LoVo (cell line): ENCODE data around the gene ARHGEF26.

Experiments used
- DNase-seq: peaks from one replicate; pipeline ENCODE4 v3.0.0-alpha.2; 2016; ENCODE audit warnings: low spot score

The ARHGEF26 gene

DNA sequence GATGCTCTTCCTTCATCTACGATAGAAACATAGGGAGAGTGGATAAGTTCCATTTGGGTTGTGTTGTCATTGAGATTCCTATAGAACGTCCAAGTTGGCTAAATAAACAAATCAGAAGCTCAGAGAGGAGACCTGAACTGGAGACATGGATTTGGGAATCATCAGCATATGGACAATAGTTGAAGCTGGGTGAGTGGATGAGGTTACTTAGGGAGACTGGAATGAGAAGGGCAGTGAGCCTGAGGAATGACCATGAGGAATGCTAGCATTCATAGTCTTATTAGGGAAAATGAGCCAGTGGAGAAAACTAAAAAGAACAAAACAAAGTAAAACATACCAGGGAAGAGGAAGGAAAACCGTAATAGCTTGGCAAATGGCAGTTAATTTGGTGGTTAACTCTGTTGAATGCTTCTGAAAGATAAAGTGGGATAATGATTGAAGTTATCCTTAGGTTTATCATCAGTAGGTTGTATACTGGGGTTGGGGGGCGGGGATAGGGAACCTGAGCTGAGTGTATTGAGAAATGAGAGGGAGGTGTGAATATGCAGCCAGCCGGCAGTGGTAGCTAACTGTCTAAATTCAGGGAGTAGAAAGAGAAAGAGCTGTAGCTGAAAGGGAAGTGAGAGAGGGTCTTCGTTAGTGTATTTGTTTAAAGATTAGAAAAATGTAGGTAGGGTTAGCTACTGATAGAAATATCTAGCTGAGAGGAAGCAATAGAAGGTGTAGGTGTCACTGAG lies 74.6 kb downstream of the ARHGEF26 start:
- DNase-seq, result no peak

DNA sequence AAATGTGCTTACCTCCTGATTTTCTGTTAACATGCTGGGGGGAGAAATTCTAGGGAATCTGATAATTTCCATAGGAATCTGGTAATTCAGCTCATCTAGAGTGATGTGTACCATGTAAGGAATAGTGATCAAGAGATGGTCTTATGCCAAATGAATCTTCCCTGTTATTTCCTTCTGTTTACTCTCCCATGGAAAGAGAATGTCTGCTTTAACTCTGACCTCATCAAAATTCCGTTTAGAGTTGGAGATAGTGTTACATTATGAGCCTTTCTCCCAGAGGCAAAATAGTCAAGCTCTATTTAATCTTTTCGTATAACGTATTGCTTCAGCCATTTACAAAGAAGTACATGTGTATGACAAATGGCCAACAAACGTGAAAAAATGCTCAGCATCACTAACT lies 76.6 kb downstream of the ARHGEF26 start:
- no peak for DNase-seq

DNA sequence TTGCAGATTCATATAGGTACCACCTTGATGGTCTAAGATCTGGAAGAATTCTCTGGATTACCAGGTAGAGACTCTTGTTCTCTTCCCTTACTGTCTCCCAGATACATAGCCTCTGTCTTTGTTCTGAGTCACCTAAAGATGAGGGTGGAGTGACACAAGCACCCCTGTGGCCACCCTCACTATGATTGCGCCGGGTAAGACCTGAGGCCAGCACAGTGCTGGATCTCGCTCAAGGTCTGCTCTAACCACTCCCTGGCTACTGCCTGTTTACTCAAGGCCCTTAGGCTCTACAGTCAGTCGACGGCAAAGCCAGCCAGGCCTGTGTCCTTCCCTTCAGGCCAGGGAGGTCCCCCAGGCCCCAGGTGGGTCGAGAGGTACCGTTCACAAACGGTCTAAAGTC lies 88.3 kb downstream of the ARHGEF26 start:
- DNase-seq, result no peak

DNA sequence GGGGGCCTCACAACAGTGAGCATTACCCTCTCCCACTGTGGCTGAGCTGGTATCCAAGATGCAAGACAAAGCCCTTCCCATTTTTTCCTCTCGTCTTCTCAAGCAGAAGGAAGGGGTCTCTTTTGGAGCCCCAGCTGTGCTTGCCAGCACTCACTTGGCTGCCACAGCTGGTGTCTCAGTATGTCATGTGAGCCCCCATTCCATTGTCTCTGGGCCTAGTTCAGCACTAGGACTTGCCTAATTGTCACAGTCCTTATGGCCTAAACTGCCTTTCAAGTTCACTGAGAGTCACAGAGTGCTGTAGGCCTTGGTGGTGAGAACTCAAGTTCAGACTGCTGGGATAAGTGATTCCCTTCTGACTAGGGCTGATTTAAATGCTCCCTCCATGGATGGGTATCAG lies 89.8 kb downstream of the ARHGEF26 start:
- no peak for DNase-seq

DNA sequence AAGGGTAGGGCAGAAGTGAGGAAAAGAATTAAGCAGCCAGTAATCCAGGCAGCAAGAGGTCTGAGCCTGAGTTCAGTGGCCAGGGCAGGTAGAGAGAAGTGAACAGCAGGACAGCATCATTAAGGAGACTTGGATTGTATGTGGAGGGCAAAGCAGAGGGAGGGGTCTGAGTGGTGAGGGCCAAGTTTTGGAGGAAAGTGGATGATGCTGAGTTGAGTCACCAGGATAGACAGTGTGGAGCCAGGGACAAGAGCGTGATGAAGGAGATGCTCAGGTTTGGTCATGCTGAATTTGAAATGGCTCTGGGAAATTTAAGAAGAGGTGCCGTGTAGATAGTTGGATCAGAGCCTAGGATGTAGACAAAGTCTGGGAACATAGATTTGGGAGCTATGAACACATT lies 93.1 kb downstream of the ARHGEF26 start:
- no peak for DNase-seq

DNA sequence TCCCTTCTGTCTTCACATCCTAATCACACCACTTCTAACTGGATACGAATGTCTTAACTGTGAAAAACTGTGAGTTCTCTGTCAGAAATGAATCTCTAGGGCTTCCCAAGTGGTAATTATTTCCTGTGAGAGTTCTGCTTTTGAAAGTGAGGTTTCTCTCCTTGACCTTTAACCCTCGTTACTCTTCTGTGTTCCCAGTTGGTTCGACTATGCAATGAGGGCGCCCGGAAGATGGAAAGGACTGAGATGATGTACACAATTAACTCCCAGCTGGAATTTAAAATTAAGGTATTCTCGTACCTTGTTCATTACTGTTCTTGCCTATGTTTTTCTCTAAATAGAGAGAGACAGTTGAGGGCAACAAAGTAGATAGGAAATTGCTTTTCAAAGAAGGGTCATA lies 96.5 kb downstream of the ARHGEF26 start:
- DNase-seq, result no peak

DNA sequence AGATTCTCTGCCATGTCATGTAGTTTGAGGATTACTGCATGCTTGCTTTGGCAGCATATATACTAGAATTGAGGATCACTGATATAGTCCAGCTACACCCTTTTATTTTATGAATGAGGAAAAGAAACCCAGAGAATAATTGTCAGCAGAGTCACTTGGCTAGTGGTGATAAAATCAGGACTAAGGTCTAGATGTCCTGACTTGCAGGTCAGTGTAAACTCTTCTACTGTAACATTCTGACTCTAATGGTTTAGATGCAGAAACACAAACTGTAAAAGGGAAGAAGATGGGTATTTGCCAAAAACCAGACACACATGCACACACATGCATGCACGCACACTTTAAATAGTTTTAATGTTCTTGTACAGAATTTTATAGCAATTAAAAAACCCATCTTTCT lies 97.5 kb downstream of the ARHGEF26 start:
- no peak for DNase-seq

DNA sequence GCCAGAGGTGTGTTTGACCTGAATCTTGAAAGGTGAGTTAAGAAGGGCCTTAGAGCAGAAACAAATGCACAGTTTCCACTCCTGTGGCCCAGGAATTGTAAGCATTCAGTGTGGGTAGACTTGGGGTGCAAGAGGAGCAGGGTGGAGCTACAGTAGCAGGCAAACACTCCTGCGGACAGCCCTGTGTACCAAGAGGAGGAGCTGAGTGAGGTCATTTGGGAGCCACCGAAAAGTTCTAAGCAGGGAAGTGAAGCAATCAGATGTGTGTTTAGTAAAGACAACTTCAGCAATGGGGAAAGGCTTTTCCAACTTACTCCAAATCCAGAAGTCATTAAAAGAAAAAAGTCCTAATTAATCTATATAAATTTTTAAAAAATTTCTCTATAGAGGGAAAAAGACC lies 99.3 kb downstream of the ARHGEF26 start:
- DNase-seq, result no peak

DNA sequence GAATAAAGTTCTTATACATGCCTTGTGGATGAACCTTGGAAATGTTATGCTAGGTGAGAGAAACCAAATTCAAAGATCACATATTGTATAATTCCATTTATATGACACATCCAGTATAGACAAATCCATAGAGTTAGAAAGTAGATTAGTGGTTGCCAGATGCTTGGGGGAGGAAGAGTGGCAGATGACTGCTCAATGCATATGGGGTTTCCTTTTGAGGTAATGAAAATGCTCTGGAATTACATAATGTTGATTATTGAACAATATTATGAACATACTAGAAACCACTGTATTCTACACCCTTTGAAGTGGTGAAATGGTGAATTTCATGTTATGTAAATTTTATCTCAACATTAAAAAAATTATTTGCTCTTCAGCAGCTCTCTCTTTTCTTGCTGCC lies 102.3 kb downstream of the ARHGEF26 start:
- no peak for DNase-seq

DNA sequence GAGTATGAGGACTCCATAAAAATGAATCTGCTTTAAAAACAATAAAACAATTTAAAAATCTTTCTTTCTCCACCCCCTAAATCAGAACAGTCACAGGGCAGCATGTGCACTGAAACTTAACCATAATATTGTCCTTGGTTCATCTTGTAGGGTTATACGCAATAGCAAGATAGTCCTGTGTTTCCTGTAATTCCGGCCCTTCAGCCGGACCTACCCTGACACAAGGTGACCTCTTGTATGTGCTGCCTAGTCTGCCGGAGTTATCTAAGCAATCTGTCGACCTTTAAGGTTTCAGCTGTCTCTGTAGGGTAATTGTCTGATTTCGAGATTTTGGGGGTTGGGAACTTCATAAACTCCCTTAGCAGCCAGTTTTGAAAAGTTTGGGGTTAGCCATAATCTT lies 103.2 kb downstream of the ARHGEF26 start:
- DNase-seq, result no peak

DNA sequence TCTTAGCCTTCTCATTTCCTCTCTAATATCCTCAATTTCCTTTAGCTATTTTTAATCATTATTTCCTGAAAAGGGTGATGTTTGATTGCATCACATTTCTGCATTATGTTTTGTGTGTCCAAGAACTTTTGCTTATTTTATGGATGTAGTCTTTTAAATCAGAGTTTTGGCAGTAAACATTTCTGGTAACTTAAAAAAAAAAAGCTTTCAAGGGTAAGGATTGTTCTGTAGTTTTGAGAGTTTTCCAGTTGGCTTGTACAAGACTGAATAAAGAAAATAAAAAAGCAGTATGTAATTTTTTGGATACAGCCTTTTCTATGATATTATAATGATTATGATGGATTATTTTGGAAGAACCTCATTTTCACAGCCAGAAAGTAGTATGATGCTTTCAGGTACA lies 103.7 kb downstream of the ARHGEF26 start:
- DNase-seq, result no peak

DNA sequence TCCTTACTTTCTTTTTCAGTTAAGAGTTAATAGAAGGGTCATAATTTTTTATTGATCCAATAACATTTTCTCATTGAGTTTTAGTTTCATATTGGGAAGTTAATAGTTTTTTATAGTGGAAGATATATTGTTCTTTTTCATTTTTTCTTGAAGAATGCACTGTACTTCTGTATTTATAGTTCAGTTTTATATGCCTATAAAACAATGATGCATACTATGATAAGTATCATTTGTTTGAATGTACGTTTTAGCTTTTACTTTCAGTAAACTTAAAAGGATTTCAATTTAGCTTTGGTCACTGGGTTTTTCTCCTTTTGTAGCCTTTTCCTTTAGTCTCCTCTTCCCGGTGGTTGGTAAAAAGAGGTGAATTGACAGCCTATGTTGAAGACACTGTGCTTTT lies 104.3 kb downstream of the ARHGEF26 start:
- DNase-seq, result no peak

DNA sequence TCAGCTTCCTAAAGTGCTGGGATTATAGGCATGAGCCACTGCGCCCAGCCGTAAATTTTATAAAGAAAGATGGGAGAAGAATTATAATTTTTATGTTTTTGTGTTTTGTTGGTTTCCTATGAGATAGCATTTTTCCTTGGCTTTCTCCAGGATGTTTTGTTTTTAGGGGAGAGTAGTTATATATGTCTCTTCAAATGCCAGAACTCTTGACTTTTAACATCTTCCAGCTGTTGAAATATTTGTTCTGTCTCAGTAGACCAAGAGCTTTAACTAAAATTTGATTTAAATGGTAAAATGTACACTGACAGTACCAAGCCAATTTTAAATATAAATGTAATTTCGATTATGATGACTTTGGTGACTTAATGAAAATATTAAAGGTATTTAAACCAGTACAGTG lies 106.3 kb downstream of the ARHGEF26 start:
- DNase-seq, result no peak

DNA sequence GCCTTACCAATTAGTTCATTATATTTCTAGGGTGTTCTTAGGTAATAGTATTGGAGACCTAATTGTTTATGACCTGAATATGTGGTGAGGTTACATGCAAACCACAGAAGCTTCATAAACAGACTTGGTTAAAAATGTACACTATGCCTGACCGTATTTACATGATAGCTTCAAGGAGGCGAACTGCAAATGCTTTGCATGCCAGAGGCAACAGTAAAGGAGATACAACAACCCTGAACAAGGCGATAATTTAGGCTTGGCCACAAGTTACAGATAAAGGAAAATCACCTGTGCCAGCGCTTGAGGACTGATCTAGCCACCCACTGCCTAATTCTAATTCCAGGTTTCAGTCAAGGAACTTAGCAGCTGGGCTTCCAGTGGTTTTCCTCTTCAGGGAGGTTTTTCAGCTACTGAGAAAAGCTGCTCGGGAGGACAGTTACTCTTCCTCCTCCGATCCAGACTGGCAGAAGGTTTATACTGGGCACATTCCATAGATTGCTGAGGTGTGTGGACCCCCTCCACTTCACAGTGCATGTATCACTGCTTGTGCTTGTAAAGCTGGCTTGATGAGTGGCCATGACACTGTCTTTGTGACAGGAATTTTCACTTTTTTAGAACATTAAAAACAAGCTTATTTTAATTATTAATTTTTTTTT lies 107.5 kb downstream of the ARHGEF26 start:
- no peak for DNase-seq

DNA sequence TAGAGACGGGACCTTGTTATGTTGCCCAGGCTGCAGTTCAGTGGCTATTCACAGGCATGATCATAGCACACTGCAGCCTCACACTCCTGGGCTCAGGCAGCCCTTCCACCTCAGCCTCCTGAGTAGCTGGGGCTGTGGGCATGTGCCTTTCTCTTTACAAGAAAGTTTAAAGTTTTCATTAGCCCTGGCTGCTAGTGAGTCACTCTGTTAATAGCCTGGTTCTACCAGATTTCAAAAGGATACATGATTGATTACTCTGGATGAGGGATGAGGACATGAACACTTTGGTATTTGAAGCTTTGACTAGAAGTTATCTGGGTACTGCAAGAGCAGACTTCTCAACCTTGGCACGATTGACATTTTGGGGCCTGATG lies 108.0 kb downstream of the ARHGEF26 start:
- no peak for DNase-seq

DNA sequence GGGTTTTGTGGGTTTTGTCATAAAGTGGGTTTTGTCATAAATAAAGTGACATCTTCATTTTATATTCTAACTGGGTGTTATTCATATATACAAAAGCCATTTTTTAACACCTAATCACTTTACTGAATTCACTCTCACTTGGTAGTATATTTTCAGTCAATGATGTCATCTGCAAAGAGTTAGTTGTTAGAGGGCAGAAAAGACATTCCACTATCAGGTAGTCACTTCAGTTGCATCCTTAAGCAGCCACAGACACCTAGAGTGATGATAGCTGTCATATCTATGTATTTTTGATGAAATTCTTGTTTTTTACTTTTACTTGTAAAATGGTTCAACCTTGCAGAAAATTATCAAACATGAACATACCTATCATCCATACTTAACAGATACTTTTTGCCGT lies 114.1 kb downstream of the ARHGEF26 start:
- DNase-seq, result no peak

DNA sequence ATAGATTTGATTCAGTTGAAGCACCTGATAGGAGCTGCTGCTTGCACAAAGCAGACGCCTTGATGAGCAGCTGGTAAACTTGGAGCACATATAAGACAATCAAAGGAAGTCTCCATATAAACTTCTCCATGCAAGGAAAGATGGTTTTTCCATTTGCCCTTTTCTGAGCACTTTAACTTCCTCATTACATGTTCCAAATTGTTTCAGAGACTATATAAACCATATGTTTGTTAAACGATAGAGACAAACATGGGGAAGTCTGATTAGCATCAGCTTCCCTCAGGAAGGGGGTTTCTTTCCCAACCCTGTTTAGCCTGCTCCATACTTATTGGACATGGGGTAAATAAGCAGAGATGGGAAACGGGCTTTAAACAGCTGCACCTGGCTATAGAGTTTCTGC lies 115.1 kb downstream of the ARHGEF26 start:
- DNase-seq, result no peak

DNA sequence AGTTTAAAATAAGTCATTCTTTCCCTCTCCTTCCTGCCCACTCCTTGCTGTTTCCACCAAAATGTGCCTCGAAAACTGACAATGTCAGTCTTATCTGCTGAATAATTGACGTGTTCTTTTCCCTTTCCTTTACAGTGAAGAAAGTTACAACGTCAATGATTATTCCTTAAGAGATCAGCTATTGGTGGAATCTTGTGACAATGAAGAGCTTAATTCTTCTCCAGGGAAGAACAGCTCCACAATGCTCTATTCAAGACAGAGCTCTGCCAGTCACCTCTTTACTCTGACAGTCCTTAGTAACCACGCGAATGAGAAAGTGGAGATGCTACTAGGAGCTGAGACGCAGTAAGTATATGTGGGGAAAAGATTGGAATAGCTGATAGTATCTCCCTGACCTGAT lies 119.0 kb downstream of the ARHGEF26 start:
- no peak for DNase-seq

DNA sequence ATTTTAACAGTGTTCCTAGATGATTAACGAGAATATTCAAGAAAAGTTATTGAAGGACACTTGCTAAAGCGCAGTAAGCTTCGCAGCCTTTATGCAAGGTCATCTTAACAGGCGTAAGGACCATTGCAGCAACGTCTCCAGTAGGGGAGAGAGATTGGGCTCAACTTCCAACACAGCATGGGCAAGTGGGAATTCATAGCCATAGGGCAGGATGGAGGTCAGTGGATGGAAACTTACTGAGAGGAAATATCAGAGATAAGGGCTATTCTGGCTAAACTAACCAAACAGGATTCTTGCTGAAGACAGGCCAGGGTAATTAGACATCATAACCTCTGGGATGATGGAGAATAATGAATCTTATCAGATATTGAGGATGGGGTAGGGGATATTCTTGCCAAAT lies 120.3 kb downstream of the ARHGEF26 start:
- DNase-seq, result no peak

DNA sequence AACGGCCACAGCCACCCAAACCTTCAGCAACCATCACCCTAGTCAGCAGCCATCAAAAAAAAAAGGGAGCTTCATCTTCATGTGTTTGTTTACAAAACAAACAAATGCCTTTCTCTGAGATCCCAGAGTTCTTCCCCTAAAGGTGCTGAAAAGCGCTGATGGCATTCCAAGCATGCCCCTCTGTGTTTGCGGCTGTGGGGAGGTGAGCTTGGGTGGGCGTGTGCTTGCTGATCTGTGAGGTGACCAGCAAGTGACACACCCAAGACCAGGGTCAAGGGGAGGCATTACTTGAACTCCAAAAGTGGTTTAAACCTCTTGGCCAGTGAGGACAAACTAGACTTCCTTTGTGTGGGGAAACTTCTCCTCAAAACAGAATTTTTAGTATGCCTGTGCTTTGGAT lies 121.6 kb downstream of the ARHGEF26 start:
- DNase-seq, result no peak

DNA sequence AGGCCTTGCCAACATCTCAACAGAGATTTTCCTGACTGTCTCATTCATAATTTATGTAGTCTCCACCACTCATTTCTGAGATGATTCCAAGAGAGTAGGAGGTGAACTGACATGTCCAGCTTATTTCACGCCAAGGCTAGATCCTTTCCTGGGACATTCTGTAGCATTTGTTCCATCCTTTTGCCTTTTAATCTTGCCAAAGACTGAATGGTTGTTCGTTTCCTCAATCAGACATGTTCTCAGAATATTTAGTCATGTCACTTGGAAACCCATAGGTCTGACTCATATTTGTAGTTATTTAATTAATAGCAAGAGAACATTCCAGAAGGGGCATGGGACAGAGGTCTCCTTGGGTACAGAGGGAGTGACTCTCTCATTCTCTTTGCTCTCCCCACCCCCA lies 122.2 kb downstream of the ARHGEF26 start:
- DNase-seq, result no peak

DNA sequence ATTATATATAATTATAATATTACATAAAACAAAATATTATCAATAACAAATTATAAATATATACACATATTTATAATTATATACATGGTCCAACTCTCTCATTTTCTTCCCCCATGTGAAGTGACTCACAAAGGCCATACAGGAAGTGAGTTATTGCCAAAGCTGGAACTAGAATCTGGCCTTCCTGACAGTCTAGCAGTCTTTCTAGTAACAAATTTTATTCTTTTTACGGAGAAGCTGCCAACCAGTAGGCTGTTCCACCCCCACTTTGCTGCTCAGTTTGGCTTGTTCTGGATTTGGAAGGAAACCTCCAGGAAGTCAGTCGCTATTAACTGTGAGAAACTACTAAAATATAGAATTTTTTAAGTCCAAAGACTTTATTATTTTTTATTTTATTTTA lies 123.5 kb downstream of the ARHGEF26 start:
- DNase-seq, result no peak

DNA sequence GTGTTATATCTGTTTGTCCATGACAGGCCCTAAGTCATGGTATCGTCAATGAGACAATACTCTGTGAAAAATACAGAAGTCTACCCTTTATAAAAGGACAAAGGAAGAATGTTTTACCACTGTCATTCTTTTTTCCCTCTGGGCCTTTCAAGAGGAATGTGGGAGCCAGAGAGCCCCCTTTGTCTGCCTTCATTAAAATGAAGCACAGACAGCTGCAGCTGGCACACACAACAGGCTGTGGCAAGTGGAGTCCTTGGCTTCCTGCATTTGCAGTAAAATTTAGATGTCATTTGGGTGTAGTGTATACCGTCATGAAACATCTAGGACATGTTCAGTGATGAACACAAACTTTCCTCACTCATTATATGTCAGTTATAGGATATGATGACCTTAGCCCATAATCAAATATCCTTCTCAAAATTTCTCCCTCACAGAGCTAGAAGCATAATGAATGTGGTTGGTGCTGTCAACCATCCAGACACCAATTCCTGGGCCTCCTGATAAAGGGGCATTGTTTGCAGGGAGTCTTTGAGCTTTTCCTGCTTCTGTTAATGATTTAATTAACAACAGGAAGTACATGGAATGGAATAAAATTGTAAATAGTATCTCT lies 126.7 kb downstream of the ARHGEF26 start:
- no peak for DNase-seq

DNA sequence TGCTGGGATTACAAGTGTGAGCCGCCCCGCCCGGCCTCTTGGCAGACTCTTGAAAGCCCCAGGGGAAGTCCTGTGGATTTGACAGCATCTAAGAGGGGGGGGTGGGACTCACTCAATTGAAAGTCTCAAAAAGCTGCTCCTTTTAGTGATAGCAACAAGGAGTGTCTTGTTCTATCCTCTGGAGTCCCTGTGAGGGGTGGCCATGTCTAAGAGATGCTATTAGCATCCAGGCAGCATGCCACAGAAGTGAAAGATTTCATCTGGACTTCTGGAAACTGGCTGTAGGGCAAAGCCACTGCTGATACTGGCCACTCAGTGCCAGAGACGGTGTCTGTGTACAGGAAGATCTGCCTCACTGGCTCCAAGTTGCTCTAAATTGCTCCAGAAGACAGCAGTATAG lies 129.1 kb downstream of the ARHGEF26 start:
- DNase-seq, result no peak
